HG02642 (cell line): ENCODE measurements around the gene MAFB.
"Not testable (repeated sequence)": the region's sequence is repeated elsewhere in the genome, so short reads cannot be mapped to it uniquely, and the experiment has no call there.

ENCODE experiments used
- ATAC-seq: cut with Tn5 transposase; IDR thresholded peaks from one replicate; pipeline ENCODE4 v1.9.1; 2021; ENCODE audit warnings: mild to moderate bottlenecking; ENCODE audit not compliant: unreplicated experiment, poor library complexity

MAFB gene

DNA sequence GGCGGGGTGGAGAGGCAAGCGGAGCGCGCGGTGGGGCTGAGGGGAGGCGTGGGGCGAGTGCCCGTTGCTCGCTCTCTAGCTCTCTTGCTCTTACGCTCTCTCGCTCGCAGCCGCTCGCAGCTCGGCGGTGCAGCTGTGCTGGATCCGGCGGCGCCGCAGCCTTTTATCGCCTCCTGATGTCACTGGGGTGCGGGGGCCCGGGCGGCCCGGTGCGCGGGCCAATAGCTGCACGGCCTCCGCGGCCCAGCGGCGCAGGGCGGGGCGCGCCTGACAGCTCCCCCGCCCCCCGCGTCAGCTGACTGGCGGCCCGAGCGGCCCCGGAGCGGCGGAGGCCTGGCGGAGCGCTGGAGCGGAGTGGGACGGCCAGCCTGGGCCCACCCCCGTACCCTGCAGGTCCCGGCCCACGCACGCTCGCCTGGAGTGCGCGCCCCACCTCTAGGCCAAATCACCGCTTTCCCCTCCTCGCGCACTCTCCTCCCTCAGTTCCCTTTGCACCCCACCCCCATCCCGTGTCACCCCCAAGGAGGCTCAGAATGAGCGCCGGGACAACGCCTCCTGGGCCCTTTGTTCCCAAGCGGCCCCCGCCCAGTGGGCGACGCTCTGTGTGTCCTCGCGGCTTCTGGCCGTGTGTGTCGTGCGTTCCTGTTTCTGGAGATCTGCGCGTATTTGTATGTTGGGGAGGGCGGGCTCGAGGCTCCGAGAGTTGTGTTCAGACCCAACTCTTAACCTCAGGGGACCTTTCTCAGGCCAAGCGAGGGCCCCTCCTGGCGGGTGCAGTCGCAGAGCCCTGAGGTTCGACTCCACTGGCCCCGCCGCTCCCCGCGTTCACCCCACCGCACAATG lies at the start of gene MAFB:
Gene MAFB, minus strand, starts transcription at position 137 of the 843 bp plus-strand sequence. CDS start 386 bp downstream, outside the sequence.
- peak; percentile 7 for ATAC-seq

DNA sequence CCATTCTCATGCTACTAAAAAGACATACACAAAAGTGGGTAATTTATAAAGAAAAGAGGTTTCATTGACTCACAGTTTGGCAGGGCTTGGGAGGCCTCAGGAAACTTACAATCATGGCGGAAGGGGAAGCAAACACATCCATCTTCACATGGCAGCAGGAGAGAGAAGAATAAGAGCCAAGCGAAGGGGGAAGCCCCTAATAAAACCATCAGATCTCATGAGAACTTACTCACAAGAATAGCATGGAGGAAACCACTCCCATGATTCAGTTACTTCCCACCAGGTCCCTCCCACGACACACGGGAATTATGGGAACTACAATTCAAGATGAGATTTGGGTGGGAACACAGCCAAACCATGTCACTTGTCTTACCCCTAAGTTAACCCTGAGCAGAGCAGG lies 47.4 kb upstream of the MAFB start:
- ATAC-seq: not testable (repeated sequence)

- no peak for ATAC-seq
Measured at GRCh38 chr20:40728996-40729395, 40.0 kb upstream of the MAFB start.

DNA sequence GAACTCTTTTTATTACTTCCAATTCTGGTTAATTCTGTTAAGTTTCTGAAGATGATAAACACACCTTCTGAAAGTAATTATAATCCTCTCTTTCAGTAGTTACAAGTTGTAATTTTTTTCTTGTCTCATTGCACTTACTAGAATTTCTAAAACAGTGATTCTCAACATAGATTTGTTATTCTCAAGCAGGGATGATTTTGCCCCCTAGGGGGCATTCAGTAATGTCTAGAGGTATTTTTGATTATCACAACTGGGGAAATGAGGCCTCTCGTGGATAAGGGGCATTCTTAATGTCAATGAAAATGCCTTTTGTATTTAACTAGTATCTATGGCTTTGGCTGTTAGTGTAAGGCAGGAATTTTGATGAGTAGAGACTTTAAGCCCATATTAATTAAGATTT lies 39.4 kb upstream of the MAFB start:
- ATAC-seq: no peak

DNA sequence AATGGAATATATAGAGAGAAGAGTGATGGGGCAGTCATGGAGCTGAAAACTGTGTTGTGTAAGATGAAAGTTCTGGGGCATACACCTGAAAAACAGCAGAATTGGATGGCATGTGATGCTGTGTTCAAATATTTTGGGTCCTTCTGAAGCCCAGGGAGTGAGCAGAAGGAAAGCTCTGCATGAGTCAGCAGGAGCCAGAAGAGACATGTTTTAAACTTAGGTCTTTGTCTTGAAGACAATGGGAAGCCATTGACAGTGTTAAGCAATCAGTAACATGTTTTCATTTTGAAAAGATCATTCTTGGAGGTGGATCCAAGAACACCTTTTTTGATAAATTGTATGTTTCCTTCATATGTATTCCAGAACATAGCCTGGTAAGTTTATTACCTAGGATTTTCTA lies 38.9 kb upstream of the MAFB start:
- ATAC-seq: no peak

GRCh38 chr20:40726776-40727175 lies 37.7 kb upstream of the MAFB start:
- no peak for ATAC-seq

DNA sequence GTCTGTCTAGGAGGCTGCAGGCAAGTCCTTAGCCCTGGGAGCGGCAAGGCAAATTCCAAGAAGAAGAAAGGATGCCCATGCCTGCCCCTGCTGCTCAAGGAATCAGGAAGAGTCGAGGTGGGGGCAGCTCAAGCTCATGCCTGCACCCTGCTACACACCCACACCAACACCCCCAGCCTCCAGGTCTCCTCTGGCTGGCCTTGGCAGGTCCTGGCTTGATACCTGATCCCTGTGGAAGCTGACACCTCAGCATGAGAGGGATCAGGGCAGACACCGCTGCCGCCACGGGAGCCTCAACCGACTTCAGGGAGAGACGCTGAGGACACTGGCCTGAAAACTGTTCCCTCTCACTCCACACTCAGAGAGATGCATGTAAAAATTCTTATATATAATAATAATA lies 35.5 kb upstream of the MAFB start:
- no peak for ATAC-seq

DNA sequence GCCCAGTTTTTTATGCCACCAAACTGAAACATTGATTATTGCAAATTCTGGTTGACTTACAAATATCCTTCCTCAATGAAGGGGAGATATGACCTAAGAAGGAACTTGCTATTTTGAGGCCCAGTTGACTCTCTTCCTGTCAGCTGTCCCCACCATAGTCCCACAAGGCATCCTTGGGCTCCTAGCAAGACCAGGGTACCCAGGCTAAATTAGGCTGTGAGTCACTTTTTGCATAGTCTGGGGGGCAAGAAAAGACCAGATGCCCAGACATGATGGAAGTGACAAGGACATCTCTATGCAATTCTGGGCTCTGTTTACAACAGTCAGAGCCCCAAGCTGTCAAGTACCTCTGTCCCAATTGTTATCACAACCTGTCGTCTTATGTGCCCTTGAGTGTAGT lies 31.8 kb upstream of the MAFB start:
- ATAC-seq: no peak

DNA sequence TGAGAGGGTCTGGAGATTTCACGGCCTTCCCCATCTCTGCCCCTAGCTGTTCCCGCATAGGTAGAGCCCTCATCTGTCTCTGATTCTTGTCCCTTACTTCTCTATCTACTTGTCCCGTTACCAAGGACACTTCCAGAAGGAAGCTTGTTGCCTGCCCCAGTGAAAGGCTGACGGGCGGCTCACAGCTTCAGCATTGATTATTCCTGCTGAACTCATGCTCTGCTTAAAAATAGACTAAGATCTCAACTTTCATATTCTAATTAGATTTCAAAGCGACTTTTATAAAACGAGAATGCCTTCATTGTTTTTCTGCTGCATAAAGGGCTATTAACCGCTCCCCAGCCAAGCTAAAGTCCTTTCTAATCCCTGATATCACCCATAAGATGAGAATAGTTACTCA lies 31.1 kb upstream of the MAFB start:
- no peak for ATAC-seq

- no peak for ATAC-seq
Measured at GRCh38 chr20:40718982-40719729, 30.1 kb upstream of the MAFB start.

DNA sequence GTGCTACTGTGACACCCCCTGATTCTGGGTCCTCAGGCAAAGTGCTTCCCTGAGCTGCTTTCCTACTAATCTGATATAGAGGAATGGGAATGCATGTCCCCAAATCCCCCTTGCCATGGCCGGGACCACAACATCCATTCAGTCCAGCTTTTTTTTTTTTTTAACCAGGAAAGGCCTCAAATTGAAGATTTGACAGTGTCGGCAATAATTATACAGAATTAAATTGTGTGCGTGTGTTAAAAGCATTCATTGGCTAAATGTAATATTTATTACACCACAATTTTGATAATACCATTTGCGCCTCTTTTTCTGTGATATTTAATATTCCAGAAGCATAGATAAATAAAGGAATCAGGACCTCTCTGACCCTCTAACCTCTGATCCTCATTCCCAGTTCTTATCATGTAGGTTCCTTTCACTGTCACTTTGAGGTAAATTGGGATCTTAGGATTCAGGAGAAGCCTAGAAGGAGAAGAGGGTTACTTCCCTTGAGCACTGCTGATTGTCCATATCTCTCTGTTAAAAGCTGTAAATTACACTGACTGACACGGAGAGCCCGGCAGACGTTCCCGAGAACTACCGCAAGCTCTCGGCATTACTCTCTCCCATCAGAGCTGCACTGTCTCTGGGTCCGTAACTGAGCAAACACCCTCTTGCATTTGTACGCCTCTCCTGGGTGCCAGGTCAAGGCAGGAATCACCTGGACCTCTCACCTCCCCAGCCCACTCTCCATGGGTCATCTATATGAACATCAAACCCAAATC lies 29.4 kb upstream of the MAFB start:
- no peak for ATAC-seq

- no peak for ATAC-seq
Measured at GRCh38 chr20:40717343-40717865, 28.4 kb upstream of the MAFB start.

GRCh38 chr20:40715491-40715890 lies 26.5 kb upstream of the MAFB start:
- no peak for ATAC-seq

DNA sequence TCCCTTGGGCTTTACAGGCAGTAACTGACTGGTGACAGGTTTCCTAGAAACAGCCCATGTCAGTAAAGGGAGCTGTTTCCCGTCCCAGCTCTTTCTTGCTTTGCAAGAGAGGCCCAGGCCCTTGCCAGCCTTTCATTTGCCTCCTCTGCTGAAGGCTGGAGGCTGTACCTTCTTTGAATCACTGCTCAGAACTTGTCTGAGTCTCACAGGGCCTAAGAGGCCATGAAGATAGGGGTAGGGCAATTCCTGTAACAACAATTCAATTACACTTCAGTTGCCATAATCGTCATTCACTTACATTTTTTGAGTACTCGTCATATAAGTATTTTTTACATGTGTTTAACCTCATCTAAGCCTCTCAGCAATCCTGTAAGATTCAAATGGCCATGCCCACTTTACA lies 25.9 kb upstream of the MAFB start:
- ATAC-seq: no peak

GRCh38 chr20:40714109-40714508 lies 25.1 kb upstream of the MAFB start:
- ATAC-seq: no peak

DNA sequence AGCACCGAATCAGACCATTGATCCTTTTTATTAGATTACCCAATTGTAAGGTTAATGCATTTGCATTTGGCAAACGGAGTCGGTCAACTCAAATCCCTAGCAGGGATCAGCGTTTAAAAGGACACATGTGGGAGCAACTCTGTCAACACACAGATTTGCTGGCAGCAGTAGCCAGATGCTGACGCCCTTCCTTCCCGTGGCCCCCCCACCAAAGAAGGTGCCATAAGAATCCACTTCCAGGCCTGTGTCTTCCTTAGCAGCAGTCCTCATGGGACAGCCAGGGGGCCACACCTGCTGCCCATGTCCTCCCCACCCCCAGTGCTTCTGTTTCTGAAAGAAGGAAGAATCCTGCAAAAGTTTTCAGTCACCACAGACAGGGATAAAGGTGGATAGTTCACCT lies 24.5 kb upstream of the MAFB start:
- ATAC-seq: no peak

GRCh38 chr20:40711079-40711478 lies 22.0 kb upstream of the MAFB start:
- ATAC-seq: no peak

- ATAC-seq: no peak
Measured at GRCh38 chr20:40710603-40711002, 21.6 kb upstream of the MAFB start.

GRCh38 chr20:40706977-40707582 lies 18.0 kb upstream of the MAFB start:
- ATAC-seq: no peak

GRCh38 chr20:40705413-40705812 lies 16.4 kb upstream of the MAFB start:
- ATAC-seq: no peak
